Thymus (tissue), 2 donors: Measurements from ENCODE around the gene ZNF410. TPM values are rescaled to one million over a fixed set of nuclear protein-coding genes. Genes with fewer than 3 reads are reported as not detected.

ENCODE experiments used
- polyA plus RNA-seq: library from polyadenylated mRNA; stranded (reverse); fragments of 200-250 nt; gene quantifications from one replicate; pipeline ENCODE4 v1.2.3, GENCODE V29; 2013
- total RNA-seq: library from RNA; stranded (reverse); fragments of 120-200 nt; gene quantifications from one replicate; pipeline ENCODE4 v1.2.4, GENCODE V29; 2013
- donor health status: healthy.

Gene ZNF410
- total and polyA plus RNA-seq, 2 donors = 45.0 to 53.4 TPM

Other genes with a start within 250 kb of the ZNF410 start
- gene DNAL1, start 241.9 kb upstream of the ZNF410 start, total RNA-seq = 6.0 TPM
- 4.1 TPM for gene DNAL1, start 241.9 kb upstream of the ZNF410 start, polyA plus RNA-seq
- gene PNMA1, start 172.5 kb upstream of the ZNF410 start, total RNA-seq = 5.0 TPM
- gene PNMA1, start 172.5 kb upstream of the ZNF410 start, polyA plus RNA-seq = 31.2 TPM
- gene PTGR2, start 35.0 kb upstream of the ZNF410 start, total RNA-seq = 4.9 TPM
- gene PTGR2, start 35.0 kb upstream of the ZNF410 start, polyA plus RNA-seq = 7.9 TPM
- gene FAM161B, start 63.2 kb downstream of the ZNF410 start, total RNA-seq = 1.7 TPM
- gene FAM161B, start 63.2 kb downstream of the ZNF410 start, polyA plus RNA-seq = 4.1 TPM
- 13.3 TPM for gene COQ6, start 63.4 kb downstream of the ZNF410 start, total RNA-seq
- 19.5 TPM for gene COQ6, start 63.4 kb downstream of the ZNF410 start, polyA plus RNA-seq
- 3.5 TPM for gene ENTPD5, start 132.4 kb downstream of the ZNF410 start, total RNA-seq
- gene ENTPD5, start 132.4 kb downstream of the ZNF410 start, polyA plus RNA-seq = 6.2 TPM
- gene BBOF1, start 132.5 kb downstream of the ZNF410 start, total RNA-seq = 4.2 TPM
- 5.1 TPM for gene BBOF1, start 132.5 kb downstream of the ZNF410 start, polyA plus RNA-seq
- 8.6 TPM for gene ALDH6A1, start 197.6 kb downstream of the ZNF410 start, total RNA-seq
- 9.2 TPM for gene ALDH6A1, start 197.6 kb downstream of the ZNF410 start, polyA plus RNA-seq
- 11.6 TPM for gene LIN52, start 198.1 kb downstream of the ZNF410 start, total RNA-seq
- 8.9 TPM for gene LIN52, start 198.1 kb downstream of the ZNF410 start, polyA plus RNA-seq